Upper lobe of left lung (tissue), 6 donors: ENCODE data around the gene TSPAN10. TPM values are rescaled to one million over a fixed set of nuclear protein-coding genes. Genes with fewer than 3 reads are reported as not detected.
"Not testable (repeated sequence)": the region's sequence is repeated elsewhere in the genome, so short reads cannot be mapped to it uniquely, and the experiment has no call there.

Experiments used
- ATAC-seq, 2 donors: fragments of 200-7000 bp; cut with Tn5 transposase; one replicate each; pipeline ENCODE4 v1.9.1; 2022; ENCODE audit warnings: mild to moderate bottlenecking in 2 of 2, moderate library complexity in 2 of 2; ENCODE audit not compliant: low FRiP score in 2 of 2
- DNase-seq, 2 donors: peaks; one replicate each; pipeline ENCODE4 v3.0.0-alpha.2; 2019 to 2020
- H3K27ac ChIP-seq, 4 donors: fragments of 200-600 bp; sonication (generic); one replicate each; pipeline ENCODE4 v1.5.1; 2016 to 2019
- H3K27me3 ChIP-seq, 4 donors: fragments of 200-600 bp; sonication (generic); one replicate each; pipeline ENCODE4 v1.5.1; 2017 to 2019
- H3K36me3 ChIP-seq, 4 donors: fragments of 200-600 bp; sonication (generic); one replicate each; pipeline ENCODE4 v1.5.1; 2016 to 2019
- H3K4me1 ChIP-seq, 4 donors: fragments of 200-600 bp; sonication (generic); one replicate each; pipeline ENCODE4 v1.5.1; 2018 to 2019
- H3K4me3 ChIP-seq, 4 donors: fragments of 200-600 bp; sonication (generic); one replicate each; pipeline ENCODE4 v1.5.1; 2017 to 2019; ENCODE audit warnings: mild to moderate bottlenecking in 2 of 4, moderate library complexity in 1 of 4
- H3K9me3 ChIP-seq, 4 donors: fragments of 200-600 bp; sonication (generic); one replicate each; pipeline ENCODE4 v1.5.1; 2018 to 2019
- EP300 ChIP-seq, 4 donors: sonication (generic); formaldehyde crosslinking; IDR thresholded peaks; one replicate each; pipeline ENCODE4 v1.5.1; 2017; ENCODE audit warnings: antibody characterized with exemption in 4 of 4, control low read depth in 2 of 4
- POLR2A ChIP-seq, 4 donors: fragments of 450-650 bp; IDR thresholded peaks; one replicate each; pipeline ENCODE4 v1.5.1; 2016 to 2017; ENCODE audit warnings: antibody characterized with exemption in 4 of 4, mild to moderate bottlenecking in 2 of 4
- POLR2AphosphoS5 ChIP-seq, 2 donors: sonication (generic); formaldehyde crosslinking; IDR thresholded peaks; one replicate each; pipeline ENCODE4 v1.5.1; 2017; ENCODE audit warnings: antibody characterized with exemption in 2 of 2
- WGBS, 2 donors: methylation state at CpG; one replicate each; pipeline ENCODE4 v1.1.5; 2017 to 2018; 5-methylcytosine and 5-hydroxymethylcytosine counted together
- total RNA-seq, 6 donors: library from RNA; depleted of rRNA in 4 of 6; stranded (reverse); fragments of >200 nt in 4 of 6; gene quantifications; one replicate each; pipeline versions ENCODE4 v1.1.0 to v1.2.1, GENCODE V29; 2016 to 2021
- TF ChIP-seq, protein P1 (sequence below), 6 experiments: fragments of 450-650 bp in 4 of 6; fragments of 200-600 bp in 2 of 6; sonication (generic) in 2 of 6; IDR thresholded peaks; one replicate each; pipeline ENCODE4 v1.5.1; 2016 to 2019; ENCODE audit warnings: antibody characterized with exemption in 6 of 6
- donor health status: DM: no; HTN: no; CAD: no; lungs with moderate emphysema.
- donor health status: DM: no; HTN: yes; CAD: no; lungs with severe emphysema.

The TSPAN10 gene
- total RNA-seq, 6 donors from 2014 or later, result 0.61 to 2.8 (median 1.0) TPM

DNA sequence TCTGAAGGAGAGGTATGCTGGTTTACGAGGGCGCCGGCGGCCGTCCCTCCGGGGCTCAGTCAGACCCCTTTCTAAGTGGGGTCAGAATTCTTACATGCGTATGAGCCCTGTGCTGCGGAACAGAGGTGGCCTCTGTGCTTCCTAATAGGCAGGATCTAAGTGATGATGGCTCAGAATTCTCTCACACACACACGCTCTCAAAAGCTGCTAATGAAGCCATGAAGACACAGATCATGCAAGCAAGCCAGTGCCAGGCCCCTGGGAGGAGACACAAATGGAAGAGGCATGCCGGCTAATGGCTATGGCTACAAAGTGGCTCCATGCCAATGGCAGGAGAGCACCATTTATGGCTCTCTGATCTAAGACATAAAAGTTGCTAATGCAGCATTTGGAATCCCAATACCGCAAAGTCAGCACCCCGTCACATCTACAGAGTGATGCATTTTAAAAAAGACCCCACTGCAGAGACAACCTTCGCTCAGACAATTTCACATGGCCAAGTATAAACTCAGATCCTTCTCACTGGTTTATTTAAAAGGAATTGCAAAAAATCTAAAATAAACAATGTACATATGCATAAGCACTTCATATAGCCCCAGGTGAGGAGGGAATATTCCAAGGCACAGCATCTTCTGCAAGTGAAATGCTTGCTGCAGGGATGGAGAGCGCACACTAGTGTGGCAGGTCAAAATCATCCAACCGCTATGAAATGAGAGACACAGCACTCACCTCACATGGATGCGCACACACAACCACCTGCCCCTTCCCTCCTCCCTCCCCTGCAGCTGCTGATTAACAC, 24.6 kb upstream of the TSPAN10 start:
- ATAC-seq (no peak), DNase-seq (no peak)
- Histone ChIP-seq H3K36me3 (peaks cover 23 to 86% (median 62%) of the 10 kb centered on the region in 4 donors), H3K9me3 (no peaks in the 10 kb centered on the region), H3K27me3 (no peaks in the 10 kb centered on the region), H3K4me3 (no peak overlapping the region), H3K4me1 (peaks cover 0 to 5% (median 2%) of the 10 kb centered on the region in 4 donors), H3K27ac (no peak overlapping the region)
- TF ChIP-seq POLR2A (IDR thresholded peaks at IDR 0.05) (no peak), EP300 (IDR thresholded peaks at IDR 0.05) (no peak), POLR2AphosphoS5 (IDR thresholded peaks at IDR 0.05) (no peak)
- WGBS, 2 donors, result 85 to 87% methylated on average over 15 to 16 of the region's 16 CpGs

DNA sequence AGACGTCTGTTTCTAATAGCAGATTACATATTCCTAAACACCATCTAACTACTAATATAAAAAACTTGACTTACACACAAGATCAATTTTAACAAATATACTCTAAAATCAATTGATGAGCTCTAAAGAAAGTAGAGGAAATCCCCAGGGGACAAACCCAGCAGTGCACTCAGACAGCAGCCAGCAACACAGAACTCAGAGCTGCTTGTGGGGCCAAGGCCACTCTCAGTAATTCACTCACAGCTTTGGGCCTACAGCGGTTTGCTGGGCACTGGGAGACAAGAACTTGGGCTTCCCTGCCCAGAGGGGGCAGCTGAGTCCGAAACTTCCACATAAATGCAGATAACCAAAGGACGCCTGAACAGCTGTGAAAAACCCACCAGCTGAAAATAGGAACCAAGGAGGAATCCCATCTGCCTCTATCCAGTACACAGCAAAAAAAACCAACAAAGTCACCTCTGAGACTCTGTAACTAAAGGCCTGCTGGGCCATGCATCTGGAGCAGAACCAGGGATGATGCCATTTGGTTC, 21.5 kb upstream of the TSPAN10 start:
- Histone ChIP-seq H3K4me1 (peaks cover 0 to 5% (median 2%) of the 10 kb centered on the region in 4 donors), H3K27ac (no peak overlapping the region), H3K36me3 (peaks cover 3 to 69% (median 45%) of the 10 kb centered on the region in 4 donors), H3K4me3 (no peak overlapping the region), H3K27me3 (no peaks in the 10 kb centered on the region), H3K9me3 (no peaks in the 10 kb centered on the region)
- TF ChIP-seq POLR2AphosphoS5 (IDR thresholded peaks at IDR 0.05), result no peak
- no peak for TF ChIP-seq POLR2A (IDR thresholded peaks at IDR 0.05)
- TF ChIP-seq EP300 (IDR thresholded peaks at IDR 0.05), result no peak
- TF ChIP-seq, protein P1, sequence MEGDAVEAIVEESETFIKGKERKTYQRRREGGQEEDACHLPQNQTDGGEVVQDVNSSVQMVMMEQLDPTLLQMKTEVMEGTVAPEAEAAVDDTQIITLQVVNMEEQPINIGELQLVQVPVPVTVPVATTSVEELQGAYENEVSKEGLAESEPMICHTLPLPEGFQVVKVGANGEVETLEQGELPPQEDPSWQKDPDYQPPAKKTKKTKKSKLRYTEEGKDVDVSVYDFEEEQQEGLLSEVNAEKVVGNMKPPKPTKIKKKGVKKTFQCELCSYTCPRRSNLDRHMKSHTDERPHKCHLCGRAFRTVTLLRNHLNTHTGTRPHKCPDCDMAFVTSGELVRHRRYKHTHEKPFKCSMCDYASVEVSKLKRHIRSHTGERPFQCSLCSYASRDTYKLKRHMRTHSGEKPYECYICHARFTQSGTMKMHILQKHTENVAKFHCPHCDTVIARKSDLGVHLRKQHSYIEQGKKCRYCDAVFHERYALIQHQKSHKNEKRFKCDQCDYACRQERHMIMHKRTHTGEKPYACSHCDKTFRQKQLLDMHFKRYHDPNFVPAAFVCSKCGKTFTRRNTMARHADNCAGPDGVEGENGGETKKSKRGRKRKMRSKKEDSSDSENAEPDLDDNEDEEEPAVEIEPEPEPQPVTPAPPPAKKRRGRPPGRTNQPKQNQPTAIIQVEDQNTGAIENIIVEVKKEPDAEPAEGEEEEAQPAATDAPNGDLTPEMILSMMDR (IDR thresholded peaks at IDR 0.05), result no peak
- ATAC-seq, result no peak
- 94 to 100% methylated on average over 3 to 4 of the region's 4 CpGs for WGBS, 2 donors
- no peak for DNase-seq

DNA sequence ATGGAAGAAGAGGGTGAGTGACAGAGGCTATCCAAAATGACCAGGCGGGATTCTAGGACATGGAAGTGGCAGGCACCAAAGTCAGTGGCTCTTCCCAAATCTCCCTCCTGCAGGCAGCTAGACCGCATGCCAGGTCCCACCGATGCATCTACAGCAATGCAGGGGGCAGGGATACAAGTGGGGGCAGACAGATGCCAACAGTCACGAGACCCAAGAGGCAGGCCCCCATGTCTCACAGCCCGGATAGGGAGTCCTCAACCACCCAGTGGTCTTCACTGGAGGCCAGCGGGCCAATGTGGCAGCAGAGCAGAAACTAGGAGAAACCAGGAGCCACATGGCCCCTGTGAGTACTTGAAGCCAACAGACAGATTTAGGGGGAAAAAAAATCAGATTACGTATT, 20.1 kb upstream of the TSPAN10 start:
- H3K4me3 ChIP-seq, result no peak overlapping the region
- peaks cover 15 to 73% (median 54%) of the 10 kb centered on the region in 4 donors for H3K36me3 ChIP-seq
- TF ChIP-seq, protein P1 (IDR thresholded peaks at IDR 0.05), result no peak
- no peak for TF ChIP-seq POLR2AphosphoS5 (IDR thresholded peaks at IDR 0.05)
- TF ChIP-seq POLR2A (IDR thresholded peaks at IDR 0.05), result no peak
- no peak for TF ChIP-seq EP300 (IDR thresholded peaks at IDR 0.05)
- ATAC-seq (no peak), DNase-seq (no peak)
- peaks cover 0 to 8% (median 3%) of the 10 kb centered on the region in 4 donors for H3K4me1 ChIP-seq
- H3K27me3 ChIP-seq, result no peaks in the 10 kb centered on the region
- 42 to 82% methylated on average over 7 of the region's 7 CpGs for WGBS, 2 donors
- H3K27ac ChIP-seq, result no peak overlapping the region
- no peaks in the 10 kb centered on the region for H3K9me3 ChIP-seq

DNA sequence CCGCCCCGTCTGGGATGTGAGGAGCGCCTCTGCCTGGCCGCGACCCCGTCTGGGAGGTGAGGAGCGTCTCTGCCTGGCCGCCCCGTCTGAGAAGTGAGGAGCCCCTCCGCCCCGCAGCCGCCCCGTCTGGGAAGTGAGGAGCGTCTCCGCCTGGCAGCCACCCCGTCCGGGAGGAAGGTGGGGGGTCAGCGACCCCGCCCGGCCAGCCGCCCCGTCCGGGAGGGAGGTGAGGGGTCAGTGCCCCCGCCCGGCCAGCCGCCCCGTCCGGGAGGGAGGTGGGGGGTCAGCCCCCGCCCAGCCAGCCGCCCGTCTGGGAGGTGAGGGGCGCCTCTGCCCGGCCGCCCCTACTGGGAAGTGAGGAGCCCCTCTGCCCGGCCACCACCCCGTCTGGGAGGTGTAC, 18.7 kb upstream of the TSPAN10 start:
- DNase-seq, result peak in 1 of 2 donors; percentile 79
- H3K27ac ChIP-seq, H3K4me1 ChIP-seq, ATAC-seq, H3K4me3 ChIP-seq, H3K9me3 ChIP-seq, H3K27me3 ChIP-seq: not testable (repeated sequence)
- H3K36me3 ChIP-seq, result peaks cover 18 to 73% (median 55%) of the 10 kb centered on the region in 4 donors
- WGBS, 2 donors, result 60 to 97% methylated on average over 1 to 19 of the region's 36 CpGs

DNA sequence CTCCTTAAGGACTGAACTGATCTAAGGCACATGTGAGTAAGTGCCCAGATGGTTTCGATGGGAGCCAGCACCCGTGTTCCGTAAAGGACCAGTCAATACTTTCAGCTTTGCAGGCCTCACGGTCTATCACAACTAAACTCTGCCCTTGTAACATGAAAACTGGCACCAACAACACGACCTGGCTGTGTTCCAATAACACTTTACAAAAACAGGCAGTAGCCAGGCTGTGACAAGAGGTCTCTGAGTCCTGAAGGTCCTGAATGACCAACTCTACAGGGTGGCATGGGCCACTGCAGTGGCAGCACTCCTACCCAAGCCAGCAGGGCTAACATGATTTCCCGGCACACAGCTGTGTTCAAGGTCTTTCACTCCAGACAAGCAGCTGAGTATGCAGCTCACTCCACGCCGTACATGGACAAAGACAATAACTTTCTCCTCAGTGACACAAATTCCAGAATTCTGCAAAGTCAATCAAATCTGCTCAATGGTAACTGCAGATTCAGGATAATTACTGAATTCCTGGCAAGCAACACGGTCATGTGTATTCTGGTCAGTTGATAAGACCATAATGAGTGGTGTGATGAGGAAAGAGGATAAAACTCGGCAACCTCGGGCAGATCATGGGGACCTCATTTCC, 15.4 kb upstream of the TSPAN10 start:
- H3K36me3 ChIP-seq, result peaks cover 34 to 84% (median 76%) of the 10 kb centered on the region in 4 donors
- no peaks in the 10 kb centered on the region for H3K9me3 ChIP-seq
- ATAC-seq (no peak), DNase-seq (no peak)
- no peaks in the 10 kb centered on the region for H3K27me3 ChIP-seq
- H3K4me1 ChIP-seq, result peaks cover 0 to 5% (median 0%) of the 10 kb centered on the region in 4 donors
- peak in 1 of 2 donors; percentile 44 for TF ChIP-seq POLR2AphosphoS5 (IDR thresholded peaks at IDR 0.05)
- TF ChIP-seq EP300 (IDR thresholded peaks at IDR 0.05), result no peak
- TF ChIP-seq, protein P1 (IDR thresholded peaks at IDR 0.05), result no peak
- no peak overlapping the region for H3K4me3 ChIP-seq
- 79 to 81% methylated on average over 10 to 11 of the region's 11 CpGs for WGBS, 2 donors
- H3K27ac ChIP-seq, result peak overlapping the region in 2 of 4 donors; percentile 16 to 48
